ENCODE measurements around the gene CMTM8. TPM values are rescaled to one million over a fixed set of nuclear protein-coding genes. Genes with fewer than 3 reads are reported as not detected.
A peak's percentile ranks its signal among the peaks of the same experiment; 100 is the strongest.

CMTM8 gene
- total RNA-seq, 1 experiment from 2014 or later: 9.0 TPM

DNA sequence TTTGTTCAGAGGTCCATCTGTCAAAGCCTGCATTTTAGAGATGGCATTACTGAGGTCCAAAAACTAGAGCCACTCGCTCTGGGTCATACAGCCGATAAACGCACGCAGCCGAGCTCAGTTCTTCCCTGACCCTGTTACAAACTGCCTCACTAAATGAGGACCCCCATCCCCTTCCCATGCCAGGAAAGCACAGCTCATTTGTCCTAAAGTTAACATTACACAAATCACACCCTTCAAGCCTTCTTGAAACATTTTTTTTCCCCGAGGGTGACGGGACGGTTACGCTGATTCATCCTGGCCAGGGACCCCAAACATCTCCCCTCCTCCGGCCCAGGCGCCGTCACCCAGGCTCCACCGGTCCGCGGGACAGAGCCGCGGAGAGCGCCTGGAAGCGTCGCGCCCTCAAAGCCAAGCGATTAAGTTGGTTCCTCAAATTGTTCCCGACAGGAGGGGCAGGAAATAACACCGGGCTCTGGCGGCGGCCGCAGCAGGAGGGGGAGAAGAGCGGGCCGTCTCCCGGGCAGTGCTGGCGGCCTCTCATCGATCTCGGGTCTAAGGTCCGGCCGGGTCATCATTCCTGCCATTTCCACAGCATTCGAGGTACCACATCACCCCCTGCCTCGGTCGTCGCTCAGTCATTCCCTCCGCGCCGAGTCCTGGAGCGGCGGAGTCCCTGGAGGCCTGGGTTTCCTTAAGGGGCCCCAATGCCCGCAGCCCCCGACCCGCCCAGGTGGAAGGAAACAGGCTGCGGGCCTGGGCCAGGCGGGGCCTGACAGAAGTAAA is 619 bp upstream of the CMTM8 start (continued):
- TF ChIP-seq, protein P1, sequence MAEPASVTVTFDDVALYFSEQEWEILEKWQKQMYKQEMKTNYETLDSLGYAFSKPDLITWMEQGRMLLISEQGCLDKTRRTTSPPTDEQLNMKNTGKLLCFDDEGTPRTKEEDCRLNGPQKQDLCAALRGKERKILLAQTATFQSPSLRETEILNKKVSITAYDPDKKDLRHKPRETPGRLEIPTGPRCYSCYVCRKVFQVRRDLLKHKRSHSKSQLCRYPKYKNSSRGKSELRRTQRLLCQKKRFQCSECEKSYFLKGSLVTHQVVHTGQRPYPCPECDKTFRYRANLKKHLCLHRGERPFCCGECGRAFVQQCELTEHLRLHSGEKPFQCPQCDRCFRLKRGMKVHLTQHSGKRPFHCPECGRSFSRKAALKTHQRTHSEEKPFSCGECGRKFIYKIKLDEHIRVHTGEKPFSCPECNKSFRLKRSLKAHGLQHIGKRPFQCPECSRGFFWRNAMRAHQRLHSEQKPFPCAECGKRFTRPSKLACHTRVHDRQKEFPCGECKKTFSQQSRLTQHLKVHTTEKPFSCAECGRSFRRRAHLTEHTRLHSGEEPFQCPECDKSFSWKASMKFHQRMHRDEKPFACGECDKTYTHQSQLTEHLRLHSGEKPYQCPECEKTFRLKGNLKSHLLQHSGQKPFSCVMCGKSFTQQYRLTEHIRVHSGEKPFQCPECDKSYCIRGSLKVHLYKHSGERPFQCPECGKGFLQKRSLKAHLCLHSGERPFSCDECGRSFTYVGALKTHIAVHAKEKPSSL (CRISPR knock-in tag; conservative IDR thresholded peaks at IDR 0.05): no peak
- TF ChIP-seq, protein P2, sequence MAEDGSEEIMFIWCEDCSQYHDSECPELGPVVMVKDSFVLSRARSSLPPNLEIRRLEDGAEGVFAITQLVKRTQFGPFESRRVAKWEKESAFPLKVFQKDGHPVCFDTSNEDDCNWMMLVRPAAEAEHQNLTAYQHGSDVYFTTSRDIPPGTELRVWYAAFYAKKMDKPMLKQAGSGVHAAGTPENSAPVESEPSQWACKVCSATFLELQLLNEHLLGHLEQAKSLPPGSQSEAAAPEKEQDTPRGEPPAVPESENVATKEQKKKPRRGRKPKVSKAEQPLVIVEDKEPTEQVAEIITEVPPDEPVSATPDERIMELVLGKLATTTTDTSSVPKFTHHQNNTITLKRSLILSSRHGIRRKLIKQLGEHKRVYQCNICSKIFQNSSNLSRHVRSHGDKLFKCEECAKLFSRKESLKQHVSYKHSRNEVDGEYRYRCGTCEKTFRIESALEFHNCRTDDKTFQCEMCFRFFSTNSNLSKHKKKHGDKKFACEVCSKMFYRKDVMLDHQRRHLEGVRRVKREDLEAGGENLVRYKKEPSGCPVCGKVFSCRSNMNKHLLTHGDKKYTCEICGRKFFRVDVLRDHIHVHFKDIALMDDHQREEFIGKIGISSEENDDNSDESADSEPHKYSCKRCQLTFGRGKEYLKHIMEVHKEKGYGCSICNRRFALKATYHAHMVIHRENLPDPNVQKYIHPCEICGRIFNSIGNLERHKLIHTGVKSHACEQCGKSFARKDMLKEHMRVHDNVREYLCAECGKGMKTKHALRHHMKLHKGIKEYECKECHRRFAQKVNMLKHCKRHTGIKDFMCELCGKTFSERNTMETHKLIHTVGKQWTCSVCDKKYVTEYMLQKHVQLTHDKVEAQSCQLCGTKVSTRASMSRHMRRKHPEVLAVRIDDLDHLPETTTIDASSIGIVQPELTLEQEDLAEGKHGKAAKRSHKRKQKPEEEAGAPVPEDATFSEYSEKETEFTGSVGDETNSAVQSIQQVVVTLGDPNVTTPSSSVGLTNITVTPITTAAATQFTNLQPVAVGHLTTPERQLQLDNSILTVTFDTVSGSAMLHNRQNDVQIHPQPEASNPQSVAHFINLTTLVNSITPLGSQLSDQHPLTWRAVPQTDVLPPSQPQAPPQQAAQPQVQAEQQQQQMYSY (CRISPR knock-in tag; IDR thresholded peaks at IDR 0.05): no peak
- TF ChIP-seq MXD4 (CRISPR knock-in tag; IDR thresholded peaks at IDR 0.05; ENCODE audit: borderline replicate concordance) (no peak), NFATC4 (CRISPR knock-in tag; IDR thresholded peaks at IDR 0.05) (no peak), NFE2L1 (CRISPR knock-in tag; IDR thresholded peaks at IDR 0.05) (peak; percentile 40; the same call in 1 of the 2 replicates), ZNF423 (CRISPR knock-in tag; IDR thresholded peaks at IDR 0.05) (peak; percentile 79; the same call in 1 of the 2 replicates), NFYB (CRISPR knock-in tag; conservative IDR thresholded peaks at IDR 0.05; ENCODE audit: low read depth) (no peak), TEAD4 (CRISPR knock-in tag; IDR thresholded peaks at IDR 0.05) (no peak), ATF1 (CRISPR knock-in tag; IDR thresholded peaks at IDR 0.05) (no peak)
- TF ChIP-seq, protein P3, sequence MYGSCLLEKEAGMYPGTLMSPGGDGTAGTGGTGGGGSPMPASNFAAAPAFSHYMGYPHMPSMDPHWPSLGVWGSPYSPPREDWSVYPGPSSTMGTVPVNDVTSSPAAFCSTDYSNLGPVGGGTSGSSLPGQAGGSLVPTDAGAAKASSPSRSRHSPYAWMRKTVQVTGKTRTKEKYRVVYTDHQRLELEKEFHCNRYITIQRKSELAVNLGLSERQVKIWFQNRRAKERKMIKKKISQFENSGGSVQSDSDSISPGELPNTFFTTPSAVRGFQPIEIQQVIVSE (CRISPR knock-in tag; IDR thresholded peaks at IDR 0.05; ENCODE audit: borderline replicate concordance): no peak
- TF ChIP-seq, protein P4, sequence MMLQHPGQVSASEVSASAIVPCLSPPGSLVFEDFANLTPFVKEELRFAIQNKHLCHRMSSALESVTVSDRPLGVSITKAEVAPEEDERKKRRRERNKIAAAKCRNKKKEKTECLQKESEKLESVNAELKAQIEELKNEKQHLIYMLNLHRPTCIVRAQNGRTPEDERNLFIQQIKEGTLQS (CRISPR knock-in tag; conservative IDR thresholded peaks at IDR 0.05): no peak
- TF ChIP-seq, protein P5, sequence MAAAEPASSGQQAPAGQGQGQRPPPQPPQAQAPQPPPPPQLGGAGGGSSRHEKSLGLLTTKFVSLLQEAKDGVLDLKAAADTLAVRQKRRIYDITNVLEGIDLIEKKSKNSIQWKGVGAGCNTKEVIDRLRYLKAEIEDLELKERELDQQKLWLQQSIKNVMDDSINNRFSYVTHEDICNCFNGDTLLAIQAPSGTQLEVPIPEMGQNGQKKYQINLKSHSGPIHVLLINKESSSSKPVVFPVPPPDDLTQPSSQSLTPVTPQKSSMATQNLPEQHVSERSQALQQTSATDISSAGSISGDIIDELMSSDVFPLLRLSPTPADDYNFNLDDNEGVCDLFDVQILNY (CRISPR knock-in tag; IDR thresholded peaks at IDR 0.05): no peak

DNA sequence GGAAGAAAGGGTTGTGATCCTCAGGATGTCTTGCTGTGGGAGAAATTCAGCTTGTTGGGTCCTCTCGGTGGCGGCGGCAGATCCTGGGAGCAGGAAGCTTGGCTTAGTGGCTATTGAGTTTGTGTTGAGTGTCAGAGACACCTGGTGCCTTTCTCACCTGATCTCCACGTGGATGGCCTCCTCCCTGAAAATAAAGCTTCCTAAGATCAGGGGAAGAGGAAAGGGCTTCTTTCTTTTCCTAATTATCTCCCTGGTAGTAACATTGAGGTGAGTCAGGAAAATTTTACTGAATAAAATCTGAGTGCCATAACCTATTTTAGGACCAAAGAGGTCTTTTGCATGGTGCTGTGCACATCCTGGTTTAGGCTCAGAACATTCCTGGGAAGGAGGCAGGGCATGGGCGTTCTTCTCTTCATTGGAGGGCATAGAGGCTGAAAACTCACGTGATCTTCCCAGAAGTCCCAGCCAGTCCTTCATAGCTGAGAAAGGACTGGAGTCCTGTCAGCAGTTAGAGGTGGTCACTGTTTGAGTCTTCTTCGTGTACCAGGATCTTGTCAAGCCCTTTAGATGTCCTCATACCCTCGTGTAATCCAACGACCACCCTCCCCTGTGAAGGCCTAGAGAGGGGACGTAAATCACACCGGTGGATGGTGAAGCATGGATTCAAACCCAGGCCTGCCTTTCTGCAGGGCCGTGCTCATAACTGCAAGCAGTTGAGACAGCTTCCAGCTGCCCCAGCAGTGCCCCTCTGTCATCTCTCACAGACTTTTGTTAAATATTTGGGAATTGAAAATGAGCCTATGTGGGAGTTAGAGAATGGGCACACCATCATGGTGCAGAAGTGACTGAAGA is 1.1 kb downstream of the CMTM8 start:
- Mint-ChIP-seq H3K27me3 (ENCODE audit: low read depth) (peaks cover 50% of the 10 kb centered on the region), H3K4me1 (peaks cover 22% of the 10 kb centered on the region), H3K36me3 (peaks cover 21% of the 10 kb centered on the region), H3K9me3 (peaks cover 16% of the 10 kb centered on the region), H3K27ac (no peak overlapping the region), H3K4me3 (peak overlapping the region; percentile 80)
- TF ChIP-seq, protein P6, sequence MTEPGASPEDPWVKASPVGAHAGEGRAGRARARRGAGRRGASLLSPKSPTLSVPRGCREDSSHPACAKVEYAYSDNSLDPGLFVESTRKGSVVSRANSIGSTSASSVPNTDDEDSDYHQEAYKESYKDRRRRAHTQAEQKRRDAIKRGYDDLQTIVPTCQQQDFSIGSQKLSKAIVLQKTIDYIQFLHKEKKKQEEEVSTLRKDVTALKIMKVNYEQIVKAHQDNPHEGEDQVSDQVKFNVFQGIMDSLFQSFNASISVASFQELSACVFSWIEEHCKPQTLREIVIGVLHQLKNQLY (CRISPR knock-in tag; IDR thresholded peaks at IDR 0.05): no peak
- TF ChIP-seq GRHL2 (CRISPR knock-in tag; IDR thresholded peaks at IDR 0.05; ENCODE audit: insufficient replicate concordance, severe bottlenecking): no peak
- TF ChIP-seq, protein P7, sequence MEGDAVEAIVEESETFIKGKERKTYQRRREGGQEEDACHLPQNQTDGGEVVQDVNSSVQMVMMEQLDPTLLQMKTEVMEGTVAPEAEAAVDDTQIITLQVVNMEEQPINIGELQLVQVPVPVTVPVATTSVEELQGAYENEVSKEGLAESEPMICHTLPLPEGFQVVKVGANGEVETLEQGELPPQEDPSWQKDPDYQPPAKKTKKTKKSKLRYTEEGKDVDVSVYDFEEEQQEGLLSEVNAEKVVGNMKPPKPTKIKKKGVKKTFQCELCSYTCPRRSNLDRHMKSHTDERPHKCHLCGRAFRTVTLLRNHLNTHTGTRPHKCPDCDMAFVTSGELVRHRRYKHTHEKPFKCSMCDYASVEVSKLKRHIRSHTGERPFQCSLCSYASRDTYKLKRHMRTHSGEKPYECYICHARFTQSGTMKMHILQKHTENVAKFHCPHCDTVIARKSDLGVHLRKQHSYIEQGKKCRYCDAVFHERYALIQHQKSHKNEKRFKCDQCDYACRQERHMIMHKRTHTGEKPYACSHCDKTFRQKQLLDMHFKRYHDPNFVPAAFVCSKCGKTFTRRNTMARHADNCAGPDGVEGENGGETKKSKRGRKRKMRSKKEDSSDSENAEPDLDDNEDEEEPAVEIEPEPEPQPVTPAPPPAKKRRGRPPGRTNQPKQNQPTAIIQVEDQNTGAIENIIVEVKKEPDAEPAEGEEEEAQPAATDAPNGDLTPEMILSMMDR (IDR thresholded peaks at IDR 0.05): no peak
- TF ChIP-seq JAZF1 (CRISPR knock-in tag; IDR thresholded peaks at IDR 0.05): no peak
- TF ChIP-seq, protein P8, sequence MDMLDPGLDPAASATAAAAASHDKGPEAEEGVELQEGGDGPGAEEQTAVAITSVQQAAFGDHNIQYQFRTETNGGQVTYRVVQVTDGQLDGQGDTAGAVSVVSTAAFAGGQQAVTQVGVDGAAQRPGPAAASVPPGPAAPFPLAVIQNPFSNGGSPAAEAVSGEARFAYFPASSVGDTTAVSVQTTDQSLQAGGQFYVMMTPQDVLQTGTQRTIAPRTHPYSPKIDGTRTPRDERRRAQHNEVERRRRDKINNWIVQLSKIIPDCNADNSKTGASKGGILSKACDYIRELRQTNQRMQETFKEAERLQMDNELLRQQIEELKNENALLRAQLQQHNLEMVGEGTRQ (CRISPR knock-in tag; IDR thresholded peaks at IDR 0.05): peak; percentile 19; the same call in 1 of the 2 replicates
- no peak for TF ChIP-seq CBFB (CRISPR knock-in tag; IDR thresholded peaks at IDR 0.05; ENCODE audit: low read depth)
- ChIA-PET POLR2A (interaction anchor here (0.6 kb wide), 1 partner anchor 22 kb away, joined by 6 read pairs; no protein-coding TSS in a partner anchor), CTCF (interaction anchor here (0.5 to 3.1 kb wide), 36 partner anchors 8 to 418 kb away, joined by 3 to 11 read pairs (median 4); no protein-coding TSS in a partner anchor)
- DNase-seq (ENCODE audit: low spot score) (no peak), ATAC-seq (no peak)
